HEK293 (cell line): ENCODE results near the gene TMF1.
A peak's percentile ranks its signal among the peaks of the same experiment; 100 is the strongest.

Experiments
- CTCF ChIA-PET: fragments of 350-600 bp; formaldehyde crosslinking; extraction: SDS; loops from one replicate; lab custom pipeline; 2021; ENCODE audit warnings: antibody characterized with exemption; lab: Yijun Ruan, JAX
- POLR2A ChIA-PET: fragments of 300-600 bp; formaldehyde crosslinking; extraction: SDS; loops from one replicate; lab custom pipeline; 2020; ENCODE audit warnings: antibody characterized with exemption, inconsistent platforms; lab: Yijun Ruan, JAX
- H3K27ac ChIP-seq: fragments of 200-500 bp; sonication (Bioruptor generic); 2 replicates; pipeline ENCODE4 v1.5.1; 2014; ENCODE audit warnings: low read depth, low read length, control low read depth, inconsistent platforms; ENCODE audit errors: extremely low read depth
- H3K36me3 ChIP-seq, 2 experiments: fragments of 200-500 bp in 1 of 2; sonication (Bioruptor generic) in 1 of 2; 1 replicate in 1 of 2; 2 replicates in 1 of 2; pipeline ENCODE4 v1.5.1; 2014 to 2017; ENCODE audit warnings: inconsistent platforms in 2 of 2, low read length in 2 of 2; ENCODE audit not compliant: control insufficient read depth in 2 of 2, insufficient read depth in 1 of 2
- H3K4me1 ChIP-seq: fragments of 200-500 bp; sonication (Bioruptor generic); 2 replicates; pipeline ENCODE4 v1.5.1; 2014; ENCODE audit warnings: mild to moderate bottlenecking, low read length, inconsistent platforms; ENCODE audit not compliant: control insufficient read depth, insufficient read depth
- H3K4me3 ChIP-seq: 2 replicates; pipeline ENCODE4 v1.5.1; 2011; ENCODE audit warnings: low read depth, mild to moderate bottlenecking, control low read depth, low read length, moderate library complexity
- H3K9me3 ChIP-seq: fragments of 200-500 bp; sonication (Bioruptor generic); 2 replicates; pipeline ENCODE4 v1.5.1; 2014; ENCODE audit warnings: low read depth, low read length, inconsistent platforms; ENCODE audit not compliant: control insufficient read depth, insufficient read depth
- GLI2 ChIP-seq: fragments of 450-650 bp; formaldehyde crosslinking; IDR thresholded peaks from 2 replicates; pipeline ENCODE4; 2017; ENCODE audit warnings: missing biosample characterization, missing genetic modification characterization, low read depth, borderline replicate concordance
- GLI4 ChIP-seq: fragments of 450-650 bp; formaldehyde crosslinking; IDR thresholded peaks from 2 replicates; pipeline ENCODE4 v1.5.1; 2016; ENCODE audit warnings: missing biosample characterization, missing genetic modification characterization
- KLF7 ChIP-seq: fragments of 450-650 bp; formaldehyde crosslinking; IDR thresholded peaks from 2 replicates; pipeline ENCODE4 v1.5.1; 2016; ENCODE audit warnings: missing biosample characterization, missing genetic modification characterization, borderline replicate concordance
- SETDB1 ChIP-seq: IDR thresholded peaks from one replicate; pipeline ENCODE4 v1.6.1; 2017; ENCODE audit warnings: mild to moderate bottlenecking, low read length, moderate library complexity, mixed read lengths; ENCODE audit not compliant: insufficient read length
- TCF7L2 ChIP-seq: IDR thresholded peaks from 2 replicates; pipeline ENCODE4 v1.6.1; 2011; ENCODE audit warnings: low read depth, mild to moderate bottlenecking, inconsistent platforms, low read length, moderate library complexity, borderline replicate concordance
- ZBTB20 ChIP-seq: fragments of 450-650 bp; formaldehyde crosslinking; IDR thresholded peaks from 2 replicates; pipeline ENCODE4 v1.5.1; 2016; ENCODE audit warnings: missing biosample characterization, missing genetic modification characterization
- ZBTB49 ChIP-seq: fragments of 450-650 bp; formaldehyde crosslinking; IDR thresholded peaks from 2 replicates; pipeline ENCODE4 v1.5.1; 2016; ENCODE audit warnings: missing biosample characterization, missing genetic modification characterization, low read depth
- ZFP3 ChIP-seq: fragments of 450-650 bp; formaldehyde crosslinking; IDR thresholded peaks from 2 replicates; pipeline ENCODE4 v1.5.1; 2016; ENCODE audit warnings: low read depth, missing biosample characterization, missing genetic modification characterization
- ZNF133 ChIP-seq: fragments of 450-650 bp; formaldehyde crosslinking; IDR thresholded peaks from 2 replicates; pipeline ENCODE4 v1.5.1; 2016; ENCODE audit warnings: missing biosample characterization, missing genetic modification characterization
- ZNF169 ChIP-seq: fragments of 450-650 bp; formaldehyde crosslinking; IDR thresholded peaks from 2 replicates; pipeline ENCODE4 v1.5.1; 2016; ENCODE audit warnings: missing biosample characterization, missing genetic modification characterization
- ZNF202 ChIP-seq: fragments of 450-650 bp; formaldehyde crosslinking; IDR thresholded peaks from 2 replicates; pipeline ENCODE4 v1.5.1; 2016; ENCODE audit warnings: missing biosample characterization, missing genetic modification characterization, borderline replicate concordance
- ZNF214 ChIP-seq: fragments of 450-650 bp; formaldehyde crosslinking; IDR thresholded peaks from 2 replicates; pipeline ENCODE4 v1.5.1; 2017; ENCODE audit warnings: missing biosample characterization, mild to moderate bottlenecking, missing genetic modification characterization, borderline replicate concordance
- ZNF335 ChIP-seq: fragments of 450-650 bp; formaldehyde crosslinking; conservative IDR thresholded peaks from 2 replicates; pipeline ENCODE4 v1.5.1; 2016; ENCODE audit warnings: missing biosample characterization, missing genetic modification characterization
- ZNF404 ChIP-seq: fragments of 450-650 bp; formaldehyde crosslinking; IDR thresholded peaks from 2 replicates; pipeline ENCODE4 v1.5.1; 2017; ENCODE audit warnings: missing biosample characterization, missing genetic modification characterization
- ZNF513 ChIP-seq: fragments of 450-650 bp; IDR thresholded peaks from 2 replicates; pipeline ENCODE4 v1.5.1; 2018; ENCODE audit warnings: missing biosample characterization, missing genetic modification characterization
- ZNF529 ChIP-seq: fragments of 450-650 bp; formaldehyde crosslinking; IDR thresholded peaks from 2 replicates; pipeline ENCODE4 v1.5.1; 2017; ENCODE audit warnings: missing genetic modification characterization, missing biosample characterization; ENCODE audit not compliant: insufficient replicate concordance
- ZNF571 ChIP-seq: fragments of 450-650 bp; formaldehyde crosslinking; IDR thresholded peaks from 2 replicates; pipeline ENCODE4 v1.5.0; 2017; ENCODE audit warnings: missing biosample characterization, missing genetic modification characterization
- ZNF580 ChIP-seq: fragments of 450-650 bp; formaldehyde crosslinking; IDR thresholded peaks from 2 replicates; pipeline ENCODE4 v1.5.1; 2016; ENCODE audit warnings: missing biosample characterization, missing genetic modification characterization
- ZNF600 ChIP-seq: fragments of 450-650 bp; formaldehyde crosslinking; IDR thresholded peaks from 2 replicates; pipeline ENCODE4 v1.5.1; 2016; ENCODE audit warnings: missing biosample characterization, missing genetic modification characterization
- ZSCAN16 ChIP-seq: fragments of 450-650 bp; formaldehyde crosslinking; IDR thresholded peaks from 2 replicates; pipeline ENCODE4 v1.5.1; 2016; ENCODE audit warnings: missing biosample characterization, missing genetic modification characterization
- TF ChIP-seq, protein P1 (sequence below): fragments of 450-650 bp; formaldehyde crosslinking; IDR thresholded peaks from 2 replicates; pipeline ENCODE4 v1.5.1; 2017; ENCODE audit warnings: missing biosample characterization, mild to moderate bottlenecking, missing genetic modification characterization, moderate library complexity
- TF ChIP-seq, protein P2 (sequence below): fragments of 450-650 bp; formaldehyde crosslinking; IDR thresholded peaks from 2 replicates; pipeline ENCODE4 v1.5.1; 2016; ENCODE audit warnings: missing biosample characterization, missing genetic modification characterization
- TF ChIP-seq, protein P3 (sequence below): fragments of 450-650 bp; IDR thresholded peaks from 2 replicates; pipeline ENCODE4 v1.5.1; 2018; ENCODE audit warnings: missing biosample characterization, mild to moderate bottlenecking, missing genetic modification characterization

TMF1 gene

GRCh38 chr3:69079269-69080159 is 27.4 kb upstream of the TMF1 start:
- H3K4me1 ChIP-seq = peaks cover 7% of the 10 kb centered on the region
- TF ChIP-seq, protein P1, sequence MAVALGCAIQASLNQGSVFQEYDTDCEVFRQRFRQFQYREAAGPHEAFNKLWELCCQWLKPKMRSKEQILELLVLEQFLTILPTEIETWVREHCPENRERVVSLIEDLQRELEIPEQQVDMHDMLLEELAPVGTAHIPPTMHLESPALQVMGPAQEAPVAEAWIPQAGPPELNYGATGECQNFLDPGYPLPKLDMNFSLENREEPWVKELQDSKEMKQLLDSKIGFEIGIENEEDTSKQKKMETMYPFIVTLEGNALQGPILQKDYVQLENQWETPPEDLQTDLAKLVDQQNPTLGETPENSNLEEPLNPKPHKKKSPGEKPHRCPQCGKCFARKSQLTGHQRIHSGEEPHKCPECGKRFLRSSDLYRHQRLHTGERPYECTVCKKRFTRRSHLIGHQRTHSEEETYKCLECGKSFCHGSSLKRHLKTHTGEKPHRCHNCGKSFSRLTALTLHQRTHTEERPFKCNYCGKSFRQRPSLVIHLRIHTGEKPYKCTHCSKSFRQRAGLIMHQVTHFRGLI (tag by site-specific recombination) = peak; percentile 90
- TF ChIP-seq ZNF335 (tag by site-specific recombination) (peak; percentile 73), ZNF513 (tag by site-specific recombination) (peak; percentile 49; the same call in 1 of the 2 replicates), ZFP3 (tag by site-specific recombination) (no peak), TCF7L2 (0 out of 2 replicates have a peak, but pooled peaks have one; percentile 23), ZNF202 (no peak), ZBTB20 (peak; percentile 66)
- TF ChIP-seq, protein P2, sequence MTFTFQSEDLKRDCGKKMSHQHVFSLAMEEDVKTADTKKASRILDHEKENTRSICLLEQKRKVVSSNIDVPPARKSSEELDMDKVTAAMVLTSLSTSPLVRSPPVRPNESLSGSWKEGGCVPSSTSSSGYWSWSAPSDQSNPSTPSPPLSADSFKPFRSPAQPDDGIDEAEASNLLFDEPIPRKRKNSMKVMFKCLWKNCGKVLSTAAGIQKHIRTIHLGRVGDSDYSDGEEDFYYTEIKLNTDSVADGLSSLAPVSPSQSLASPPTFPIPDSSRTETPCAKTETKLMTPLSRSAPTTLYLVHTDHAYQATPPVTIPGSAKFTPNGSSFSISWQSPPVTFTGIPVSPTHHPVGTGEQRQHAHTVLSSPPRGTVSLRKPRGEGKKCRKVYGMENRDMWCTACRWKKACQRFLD (tag by site-specific recombination) = no peak
- ChIA-PET POLR2A (interaction anchor here (1.5 kb wide), 1 partner anchor 27 kb away, joined by 3 read pairs; the partner anchor contains the start of gene TMF1), CTCF (no interaction called here)
- no peaks in the 10 kb centered on the region for H3K9me3 ChIP-seq
- peak overlapping the region; percentile 58; the same call in 1 of the 2 replicates for H3K27ac ChIP-seq
- peak overlapping the region; percentile 68 for H3K4me3 ChIP-seq
- peaks cover 4 to 8% of the 10 kb centered on the region in 2 experiments; a peak in 2 of 3 replicates for H3K36me3 ChIP-seq

DNA sequence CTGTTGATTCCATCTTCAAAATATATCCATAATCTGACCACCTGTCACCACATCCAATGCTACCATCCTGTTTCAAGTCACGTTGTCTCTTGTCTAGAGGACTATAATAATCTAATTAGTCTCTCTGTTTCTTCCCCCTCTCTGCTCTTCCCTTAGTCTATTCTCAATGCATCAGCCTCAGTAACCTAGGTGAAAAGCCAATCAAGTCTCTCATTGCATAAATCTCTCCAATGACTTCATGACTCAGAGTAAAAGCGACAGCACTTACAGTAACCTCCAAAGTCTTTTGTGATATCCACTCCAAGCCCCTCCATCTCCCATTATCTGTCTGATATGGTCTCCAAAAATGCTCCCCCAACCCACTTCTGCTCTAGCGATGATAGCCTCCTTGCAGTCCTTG is 20.8 kb upstream of the TMF1 start:
- H3K27ac ChIP-seq = no peak overlapping the region
- no peak overlapping the region for H3K4me3 ChIP-seq
- CTCF ChIA-PET = no interaction called here
- no peaks in the 10 kb centered on the region for H3K9me3 ChIP-seq
- H3K36me3 ChIP-seq = peaks cover 4 to 34% of the 10 kb centered on the region in 2 experiments; a peak in 2 of 3 replicates
- POLR2A ChIA-PET = no interaction called here
- no peaks in the 10 kb centered on the region for H3K4me1 ChIP-seq
- no peak for TF ChIP-seq ZNF404
- no peak for TF ChIP-seq ZNF529 (tag by site-specific recombination)
- TF ChIP-seq GLI4 = no peak
- TF ChIP-seq ZNF214 (tag by site-specific recombination) = no peak
- no peak for TF ChIP-seq SETDB1
- TF ChIP-seq, protein P3, sequence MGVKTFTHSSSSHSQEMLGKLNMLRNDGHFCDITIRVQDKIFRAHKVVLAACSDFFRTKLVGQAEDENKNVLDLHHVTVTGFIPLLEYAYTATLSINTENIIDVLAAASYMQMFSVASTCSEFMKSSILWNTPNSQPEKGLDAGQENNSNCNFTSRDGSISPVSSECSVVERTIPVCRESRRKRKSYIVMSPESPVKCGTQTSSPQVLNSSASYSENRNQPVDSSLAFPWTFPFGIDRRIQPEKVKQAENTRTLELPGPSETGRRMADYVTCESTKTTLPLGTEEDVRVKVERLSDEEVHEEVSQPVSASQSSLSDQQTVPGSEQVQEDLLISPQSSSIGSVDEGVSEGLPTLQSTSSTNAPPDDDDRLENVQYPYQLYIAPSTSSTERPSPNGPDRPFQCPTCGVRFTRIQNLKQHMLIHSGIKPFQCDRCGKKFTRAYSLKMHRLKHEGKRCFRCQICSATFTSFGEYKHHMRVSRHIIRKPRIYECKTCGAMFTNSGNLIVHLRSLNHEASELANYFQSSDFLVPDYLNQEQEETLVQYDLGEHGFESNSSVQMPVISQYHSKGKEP (tag by site-specific recombination) = no peak
- no peak for TF ChIP-seq ZNF133 (tag by site-specific recombination)
- TF ChIP-seq ZNF169 (tag by site-specific recombination) = no peak
- TF ChIP-seq ZNF580 (tag by site-specific recombination) = no peak
- TF ChIP-seq, protein P2 (tag by site-specific recombination) = no peak
- no peak for TF ChIP-seq KLF7 (tag by site-specific recombination)
- TF ChIP-seq ZBTB49 = no peak
- no peak for TF ChIP-seq ZNF571 (tag by site-specific recombination)
- TF ChIP-seq GLI2 (tag by site-specific recombination) = no peak
- no peak for TF ChIP-seq ZNF600 (tag by site-specific recombination)
- TF ChIP-seq ZSCAN16 (tag by site-specific recombination) = no peak
